ENCODE results near the gene ADARB1.

Gene ADARB1

GRCh38 chr21:45124596-45124995 lies 50.2 kb downstream of the ADARB1 start:
- no peaks in the 10 kb centered on the region for H3K9me3 Mint-ChIP-seq
- peaks cover 4% of the 10 kb centered on the region for H3K27me3 Mint-ChIP-seq (ENCODE audit: low read depth, poor library complexity)
- peaks cover 5% of the 10 kb centered on the region for H3K36me3 Mint-ChIP-seq (ENCODE audit: low read depth)
- no peak overlapping the region for H3K27ac Mint-ChIP-seq
- no peak for DNase-seq
- no peak overlapping the region for H3K4me3 Mint-ChIP-seq
- H3K4me1 Mint-ChIP-seq, result peaks cover 30% of the 10 kb centered on the region
- TF ChIP-seq CTCF (IDR thresholded peaks at IDR 0.05), result no peak

GRCh38 chr21:45125357-45125756 lies 51.0 kb downstream of the ADARB1 start:
- Mint-ChIP-seq H3K4me1 (peaks cover 29% of the 10 kb centered on the region), H3K4me3 (no peak overlapping the region), H3K27ac (no peak overlapping the region), H3K27me3 (ENCODE audit: low read depth, poor library complexity) (peaks cover 8% of the 10 kb centered on the region), H3K9me3 (no peaks in the 10 kb centered on the region), H3K36me3 (ENCODE audit: low read depth) (peaks cover 4% of the 10 kb centered on the region)
- no peak for DNase-seq
- no peak for TF ChIP-seq CTCF (IDR thresholded peaks at IDR 0.05)

- Mint-ChIP-seq H3K4me1 (peaks cover 20% of the 10 kb centered on the region), H3K27me3 (ENCODE audit: low read depth, poor library complexity) (peaks cover 11% of the 10 kb centered on the region), H3K36me3 (ENCODE audit: low read depth) (no peaks in the 10 kb centered on the region), H3K4me3 (no peak overlapping the region), H3K9me3 (no peaks in the 10 kb centered on the region), H3K27ac (no peak overlapping the region)
- DNase-seq, result no peak
- no peak for TF ChIP-seq CTCF (IDR thresholded peaks at IDR 0.05)
Measured at GRCh38 chr21:45126204-45126626, 51.8 kb downstream of the ADARB1 start.

- no peaks in the 10 kb centered on the region for H3K9me3 Mint-ChIP-seq
- no peak for TF ChIP-seq CTCF (IDR thresholded peaks at IDR 0.05)
- peaks cover 11% of the 10 kb centered on the region for H3K27me3 Mint-ChIP-seq (ENCODE audit: low read depth, poor library complexity)
- no peak overlapping the region for H3K4me3 Mint-ChIP-seq
- H3K4me1 Mint-ChIP-seq, result peaks cover 20% of the 10 kb centered on the region
- no peak overlapping the region for H3K27ac Mint-ChIP-seq
- DNase-seq, result no peak
- H3K36me3 Mint-ChIP-seq (ENCODE audit: low read depth), result no peaks in the 10 kb centered on the region
Measured at GRCh38 chr21:45126983-45127382, 52.6 kb downstream of the ADARB1 start.

- H3K4me1 Mint-ChIP-seq, result peaks cover 30% of the 10 kb centered on the region
Measured at GRCh38 chr21:45127937-45128336, 53.6 kb downstream of the ADARB1 start.

More at GRCh38 chr21:45127937-45128336, 53.6 kb downstream of the ADARB1 start:
- TF ChIP-seq CTCF (IDR thresholded peaks at IDR 0.05), result no peak
- Mint-ChIP-seq H3K27me3 (ENCODE audit: low read depth, poor library complexity) (peaks cover 13% of the 10 kb centered on the region), H3K36me3 (ENCODE audit: low read depth) (no peaks in the 10 kb centered on the region), H3K9me3 (no peaks in the 10 kb centered on the region), H3K4me3 (no peak overlapping the region), H3K27ac (no peak overlapping the region)
- no peak for DNase-seq
